ENCODE measurements around the gene RAP2C.

GRCh38 chrX:132231587-132231986, 12.3 kb upstream of the RAP2C start:
- TF ChIP-seq POLR2AphosphoS5 (IDR thresholded peaks at IDR 0.05) (no peak), CTCF (IDR thresholded peaks at IDR 0.05) (no peak), EP300 (IDR thresholded peaks at IDR 0.05) (no peak)

Data from stomach (tissue), 4 donors.